GM12864 (cell line): ENCODE results near the gene CRB1.

Experiments
- DNase-seq: peaks from one replicate; pipeline ENCODE4 v3.0.0-alpha.2; 2011; ENCODE audit warnings: low read depth
- H3K4me3 ChIP-seq: 2 replicates; pipeline ENCODE4 v1.5.1; 2011; ENCODE audit warnings: mild to moderate bottlenecking, low read depth, low read length, control low read depth
- CTCF ChIP-seq: IDR thresholded peaks from 2 replicates; pipeline ENCODE4 v1.5.1; 2011; ENCODE audit warnings: low read depth, mild to moderate bottlenecking, moderate library complexity, low read length, control low read depth, inconsistent platforms; ENCODE audit errors: missing control alignments

Gene CRB1

GRCh38 chr1:197413564-197413963 is 145.5 kb downstream of the CRB1 start:
- no peak overlapping the region for H3K4me3 ChIP-seq
- TF ChIP-seq CTCF, result no peak
- DNase-seq, result no peak

GRCh38 chr1:197415221-197415620 is 147.2 kb downstream of the CRB1 start:
- no peak for DNase-seq
- TF ChIP-seq CTCF, result no peak
- no peak overlapping the region for H3K4me3 ChIP-seq

GRCh38 chr1:197418693-197419092 is 150.6 kb downstream of the CRB1 start:
- no peak for TF ChIP-seq CTCF
- H3K4me3 ChIP-seq, result no peak overlapping the region
- no peak for DNase-seq

GRCh38 chr1:197422993-197423392 is 154.9 kb downstream of the CRB1 start:
- DNase-seq, result no peak
- H3K4me3 ChIP-seq, result no peak overlapping the region
- TF ChIP-seq CTCF, result no peak

- no peak for TF ChIP-seq CTCF
- no peak overlapping the region for H3K4me3 ChIP-seq
- no peak for DNase-seq
Observed at GRCh38 chr1:197424380-197424779, 156.3 kb downstream of the CRB1 start.

- TF ChIP-seq CTCF, result no peak
- no peak overlapping the region for H3K4me3 ChIP-seq
- no peak for DNase-seq
Observed at GRCh38 chr1:197429372-197429771, 161.3 kb downstream of the CRB1 start.

- DNase-seq, result no peak
- no peak for TF ChIP-seq CTCF
- no peak overlapping the region for H3K4me3 ChIP-seq
Observed at GRCh38 chr1:197435224-197435623, 167.2 kb downstream of the CRB1 start.
